ENCODE results near the gene CTDP1.

The CTDP1 gene

DNA sequence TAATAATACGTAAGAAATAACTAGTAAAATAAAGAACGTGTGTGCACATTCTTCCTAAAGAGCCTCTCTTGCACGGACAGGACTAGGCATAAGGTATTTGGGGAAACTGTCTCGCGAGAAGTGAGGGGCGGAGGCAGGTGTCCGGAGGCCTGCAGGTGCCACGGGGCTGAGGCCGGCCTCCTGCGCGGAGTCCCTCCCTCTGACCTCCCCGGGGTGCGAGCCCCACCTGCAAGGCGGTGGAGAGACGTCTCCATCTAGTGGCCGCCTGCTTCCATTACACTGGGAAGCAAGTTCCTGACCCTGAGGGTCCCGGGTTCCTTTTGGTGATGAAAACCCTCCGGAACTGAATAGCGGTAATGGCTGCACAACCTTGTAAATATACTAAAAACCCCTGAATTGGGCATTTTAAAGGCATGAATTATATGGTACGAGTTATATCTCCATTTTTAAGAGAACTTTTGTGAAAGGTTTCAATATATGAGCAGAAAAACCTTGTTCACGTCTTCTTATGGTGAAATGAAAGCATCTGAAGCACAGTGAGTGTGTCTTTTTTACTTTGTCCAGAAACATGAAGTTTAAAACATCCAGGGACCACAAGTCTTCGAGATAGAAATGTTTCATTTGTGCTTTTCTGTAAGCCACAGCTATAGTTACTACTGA is 35.5 kb upstream of the CTDP1 start:
- DNase-seq: peak in 4 of 5 donors; percentile 47 to 59 (median 49)

- DNase-seq: no peak
Observed at GRCh38 chr18:79644666-79645057, 34.9 kb upstream of the CTDP1 start.

DNA sequence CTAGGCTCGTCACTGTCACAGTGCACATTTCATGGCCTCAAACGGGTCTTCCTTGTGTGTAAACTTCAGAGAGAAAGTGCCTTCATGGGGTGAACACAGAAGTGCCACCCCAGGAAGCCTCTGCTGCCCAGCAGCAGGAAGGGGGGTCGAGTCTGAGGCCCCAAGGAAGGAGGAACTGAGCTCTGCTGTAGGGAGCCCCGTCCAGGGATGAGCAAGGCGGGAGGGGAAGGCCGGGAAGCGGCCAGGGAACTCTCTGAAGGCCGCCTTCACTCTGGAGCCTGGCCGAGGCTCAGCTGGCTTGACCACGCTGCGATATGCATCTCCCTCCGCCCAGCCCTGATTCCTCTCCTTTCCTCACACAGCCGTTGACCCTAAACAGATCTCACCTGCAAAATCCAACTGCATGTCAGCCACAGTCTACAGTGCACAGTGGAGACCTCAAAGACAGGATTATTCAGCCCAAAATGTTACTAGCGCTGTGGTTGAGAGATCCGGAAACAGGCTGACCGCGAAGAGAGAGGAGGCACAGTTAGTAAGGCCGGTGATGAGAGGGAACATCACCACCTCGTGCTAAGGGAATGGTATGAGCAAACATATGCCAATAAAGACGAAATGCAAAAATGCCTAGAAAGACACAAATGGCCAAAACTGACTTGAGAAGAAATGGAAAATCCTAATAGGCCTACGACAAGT is 34.2 kb upstream of the CTDP1 start:
- DNase-seq: no peak

DNA sequence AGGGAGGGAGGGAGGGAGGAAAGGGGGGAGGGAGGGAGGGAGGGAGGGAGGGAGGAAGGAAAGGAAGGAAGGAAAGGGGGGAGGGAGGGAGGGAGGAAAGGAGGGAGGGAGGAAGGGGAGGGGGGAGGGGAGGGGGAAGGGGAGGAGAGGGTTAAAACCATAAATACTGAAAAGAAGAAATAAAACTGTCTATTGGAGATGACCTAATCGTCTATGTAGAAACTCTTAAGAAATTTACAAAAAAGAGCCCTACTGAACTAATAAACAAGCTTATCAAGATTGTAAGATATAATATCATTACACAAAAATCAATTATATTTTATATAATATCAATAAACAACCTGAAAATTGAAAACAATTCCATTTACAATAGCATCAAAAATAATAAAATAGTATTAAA is 32.3 kb upstream of the CTDP1 start:
- DNase-seq: no peak

DNA sequence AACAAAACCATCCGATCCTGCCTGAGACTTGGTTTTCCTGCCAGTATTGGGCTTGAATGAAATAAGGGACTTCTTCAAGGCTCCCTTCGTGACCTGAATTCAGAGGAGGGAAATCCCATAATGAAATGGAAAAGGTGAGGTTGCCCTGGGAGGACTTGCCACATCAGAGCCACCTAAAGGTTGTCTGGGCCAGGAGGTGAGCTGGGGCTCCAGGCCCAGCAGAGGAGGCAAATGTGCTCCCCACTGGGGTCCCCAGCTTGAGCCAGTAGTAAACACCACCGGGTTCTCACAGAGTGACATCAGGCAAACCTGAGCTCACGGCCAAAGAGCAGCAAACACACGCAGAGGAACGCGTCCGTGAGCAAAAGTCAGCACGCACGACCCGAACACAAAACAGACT is 28.6 kb upstream of the CTDP1 start:
- DNase-seq: no peak

- DNase-seq: no peak
Observed at GRCh38 chr18:79657342-79657996, 22.1 kb upstream of the CTDP1 start.

- DNase-seq: no peak
Observed at GRCh38 chr18:79658366-79658765, 21.2 kb upstream of the CTDP1 start.

DNA sequence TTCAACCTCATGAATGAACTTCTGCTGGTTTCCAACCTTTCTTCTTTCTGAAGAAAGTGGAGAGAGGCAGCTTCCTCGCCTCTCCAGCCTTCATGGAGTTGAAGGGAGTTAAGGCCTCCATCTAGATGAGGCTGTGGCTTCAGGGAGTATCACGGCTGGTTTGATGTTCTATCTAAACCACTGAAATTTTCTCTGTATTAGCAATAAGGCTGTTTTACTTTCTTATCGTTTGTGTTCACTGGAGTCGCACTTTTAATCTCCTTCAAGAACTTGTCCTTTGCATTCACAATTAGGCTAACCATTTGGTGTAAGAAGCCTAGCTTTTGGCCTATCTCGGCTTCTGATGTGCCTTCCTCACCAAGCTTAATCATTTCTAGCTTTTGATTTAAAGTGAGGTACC is 19.9 kb upstream of the CTDP1 start:
- DNase-seq: no peak

DNA sequence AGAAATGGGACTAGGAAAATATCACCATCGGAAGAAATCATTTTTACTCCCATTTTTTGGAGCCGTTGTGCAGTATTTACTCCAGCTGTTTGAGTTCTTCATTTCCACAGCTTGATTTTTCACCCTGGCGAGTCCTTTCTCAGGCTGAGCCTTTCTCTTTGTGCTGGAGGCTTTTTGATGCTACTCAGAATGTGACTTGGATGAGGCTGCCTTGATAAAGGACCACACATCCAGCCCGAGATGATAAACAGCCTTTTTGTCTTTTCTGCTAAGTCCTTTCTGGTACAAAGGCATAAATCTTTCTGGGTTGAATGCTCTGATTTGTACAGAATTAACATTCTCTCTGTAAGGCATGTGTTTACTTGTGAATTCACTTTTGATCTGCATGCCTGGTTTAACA is 17.6 kb upstream of the CTDP1 start:
- DNase-seq: no peak

GRCh38 chr18:79662439-79662838 is 17.2 kb upstream of the CTDP1 start:
- no peak for DNase-seq

- no peak for DNase-seq
Observed at GRCh38 chr18:79664525-79665125, 15.0 kb upstream of the CTDP1 start.

DNA sequence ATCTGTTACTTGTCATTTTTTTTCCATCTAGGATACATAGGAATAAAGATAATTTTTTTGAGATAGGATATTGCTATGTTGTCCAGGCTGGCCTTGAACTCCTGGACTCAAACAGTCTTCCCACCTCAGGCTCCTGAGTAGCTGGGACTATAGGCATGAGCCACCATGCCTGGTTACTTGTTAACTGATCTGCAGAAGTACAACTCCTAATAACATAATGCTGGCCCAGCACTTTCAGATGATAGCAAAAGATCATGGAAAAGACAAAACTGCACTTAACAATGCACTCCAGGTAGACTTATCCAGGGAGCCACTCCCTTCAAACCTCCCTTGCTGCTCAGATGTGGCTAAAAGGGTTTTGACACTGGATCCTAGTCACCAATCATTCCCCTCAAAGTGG is 11.4 kb upstream of the CTDP1 start:
- no peak for DNase-seq

DNA sequence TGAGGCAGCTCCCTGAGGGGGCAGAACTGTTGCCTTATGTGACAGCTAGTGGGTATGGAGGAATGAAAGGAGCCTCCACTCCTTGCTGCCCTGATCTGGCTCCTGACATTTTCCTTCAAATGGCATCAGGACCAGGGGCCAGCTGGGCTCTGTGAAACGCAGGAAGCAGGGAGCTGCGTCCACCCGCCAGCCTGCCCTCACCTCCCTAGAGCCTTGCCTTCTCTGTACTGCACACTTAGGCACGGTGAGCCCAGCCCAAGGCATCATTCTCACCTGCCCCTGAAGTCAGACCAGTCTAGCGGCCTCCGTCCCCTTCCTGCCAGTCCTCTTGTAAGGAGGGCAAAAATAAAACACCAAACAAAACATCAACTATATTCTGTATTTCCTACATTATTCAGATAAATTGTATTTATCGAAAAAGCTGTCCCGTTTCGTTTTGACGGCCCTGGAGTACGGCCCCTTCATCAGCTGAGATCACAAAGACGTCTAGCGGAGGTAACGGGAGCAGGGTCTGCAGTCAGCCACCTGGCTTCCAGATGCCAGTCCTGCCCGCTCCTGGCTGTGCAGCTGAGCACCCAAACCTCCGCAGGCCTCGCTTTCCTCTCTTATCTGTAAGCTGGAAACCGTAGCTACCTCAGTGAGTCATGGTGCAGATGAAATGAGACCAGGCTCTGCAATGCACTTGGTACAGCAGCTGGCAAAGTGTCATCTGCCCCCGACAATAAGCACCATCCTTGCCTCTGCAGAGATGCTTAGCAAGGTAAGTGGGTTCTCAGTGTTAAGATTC is 6.9 kb upstream of the CTDP1 start:
- no peak for DNase-seq

DNA sequence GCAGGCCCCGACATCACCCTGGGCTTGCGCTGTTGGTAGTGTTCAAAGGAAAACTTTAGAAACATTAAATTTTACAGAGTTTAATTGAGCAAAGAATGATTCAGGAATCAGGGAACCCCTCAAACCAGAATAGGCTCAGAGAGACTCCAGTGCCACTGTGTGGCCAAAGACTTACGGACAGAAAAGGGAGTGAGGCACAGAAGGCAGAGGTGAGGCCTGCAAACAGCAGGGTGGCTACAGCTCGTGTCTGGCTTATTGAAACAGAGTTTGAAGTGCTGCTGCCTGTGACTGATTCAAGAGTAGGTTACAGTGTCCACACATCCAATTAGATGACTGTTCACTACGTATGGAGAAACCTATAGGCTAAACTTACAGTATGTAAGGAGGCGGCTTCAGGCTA is 2.4 kb upstream of the CTDP1 start:
- no peak for DNase-seq

- no peak for DNase-seq
Observed at GRCh38 chr18:79677840-79678239, 1.8 kb upstream of the CTDP1 start.

DNA sequence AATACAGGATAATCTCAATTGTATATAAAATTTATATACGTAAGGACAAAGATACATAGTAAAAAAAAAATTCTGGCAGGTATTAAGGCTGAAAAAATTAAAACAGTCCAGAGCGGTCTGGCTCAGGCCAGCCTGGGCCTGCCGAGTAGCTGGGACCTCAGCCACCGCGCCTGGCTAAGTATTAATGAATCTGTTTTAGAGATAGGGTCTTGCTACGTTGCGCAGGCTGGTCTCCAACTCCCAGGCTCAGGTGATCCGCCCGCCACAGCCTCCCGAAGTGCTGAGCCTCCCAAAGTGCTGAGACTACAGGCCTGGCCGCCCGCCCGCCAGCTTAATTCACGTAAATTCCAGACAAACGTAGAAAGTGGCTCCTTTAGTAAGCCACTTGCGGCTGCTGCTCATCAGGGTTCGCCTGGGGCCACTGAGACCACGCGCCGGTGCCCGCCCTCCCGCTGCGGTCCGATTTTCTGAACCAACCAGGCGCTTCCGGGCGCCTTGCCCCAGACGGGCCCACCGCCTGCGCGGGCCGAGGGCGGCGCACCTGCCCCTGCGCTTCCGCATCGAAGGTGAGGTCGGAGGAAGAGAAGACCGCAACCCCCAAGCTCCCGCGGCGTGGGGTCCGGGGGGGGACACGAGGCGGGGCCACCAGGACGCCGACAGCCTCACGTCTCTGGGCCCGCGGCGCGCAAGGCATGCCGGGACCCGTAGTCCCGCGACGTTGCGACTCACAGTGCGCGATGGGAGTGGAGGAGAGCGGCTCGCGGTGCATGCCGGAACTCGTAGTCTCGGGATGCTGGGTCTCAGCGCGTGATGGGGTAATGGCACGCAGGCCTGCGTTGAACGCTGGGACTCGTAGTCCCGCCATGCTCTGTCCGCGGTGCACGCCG is 695 bp upstream of the CTDP1 start:
- peak; percentile 97 to 99 (median 98) for DNase-seq

GRCh38 chr18:79680100-79680879 is 687 bp downstream of the CTDP1 start:
- peak in 2 of 5 donors; percentile 28 to 34 for DNase-seq

DNA sequence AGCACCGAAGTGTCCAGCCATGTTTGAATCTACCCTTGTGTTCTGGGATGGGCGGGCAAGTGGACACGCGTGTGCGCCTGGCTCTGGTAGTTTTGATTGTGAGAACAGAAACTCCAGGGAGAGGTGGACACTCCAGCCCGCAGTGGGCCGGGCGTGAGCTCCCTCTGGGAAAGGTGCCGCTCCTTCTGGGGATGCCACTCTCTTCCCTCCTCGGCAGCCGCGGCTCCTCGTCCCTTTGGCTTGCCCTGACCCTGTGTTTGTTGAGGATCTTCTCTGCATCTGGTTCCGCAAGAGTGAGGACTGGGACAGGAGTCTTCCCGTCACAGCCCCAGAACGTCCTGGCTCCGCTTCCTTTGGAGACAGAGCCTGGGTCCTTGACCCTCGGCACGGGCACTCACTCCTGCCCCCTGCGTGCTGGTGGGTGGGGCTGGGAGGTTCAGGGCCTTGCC is 1.3 kb downstream of the CTDP1 start:
- no peak for DNase-seq

DNA sequence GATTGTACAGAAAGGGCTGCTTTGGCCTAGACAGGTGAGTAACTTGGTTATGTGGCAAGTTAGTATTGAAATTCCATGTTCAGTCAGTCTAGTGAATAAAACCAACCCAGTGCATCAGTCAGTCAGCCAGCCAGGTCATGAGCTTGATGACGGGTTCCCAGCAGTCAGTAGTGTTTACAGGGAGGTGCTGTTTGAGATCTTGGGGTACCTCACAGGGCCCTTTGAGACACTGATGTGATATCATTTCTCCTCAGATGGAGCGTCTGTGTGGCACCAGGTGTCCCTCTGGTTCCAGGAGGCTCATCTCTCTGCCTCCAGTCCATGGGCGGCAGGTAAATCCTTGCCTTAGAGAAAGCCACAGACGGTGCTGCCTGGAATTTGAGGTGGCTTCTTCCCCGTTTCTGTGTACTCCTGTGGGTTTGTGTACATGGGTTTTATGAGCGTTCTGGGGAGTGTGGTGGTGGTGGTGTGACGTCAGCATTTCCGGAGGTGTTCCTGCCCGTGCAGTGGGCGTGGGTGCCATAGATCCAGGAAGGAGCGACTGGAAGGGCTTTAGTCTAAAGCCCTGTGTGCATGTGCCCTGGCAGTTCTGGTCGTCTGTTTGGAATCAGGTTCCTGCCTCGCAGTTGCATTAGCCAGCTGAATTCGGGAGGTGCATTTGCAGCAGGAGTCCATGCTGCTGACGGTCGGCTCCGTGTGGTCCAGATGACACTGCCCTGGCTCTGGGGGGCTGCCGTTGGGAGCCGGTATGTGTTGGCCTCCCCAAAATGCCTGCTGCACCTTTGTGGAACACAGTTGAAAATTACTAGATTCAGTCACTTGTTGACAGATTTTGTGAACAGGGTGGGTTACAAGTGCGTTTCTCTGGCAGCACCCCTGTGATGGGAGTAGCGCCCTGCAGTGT is 2.1 kb downstream of the CTDP1 start:
- DNase-seq: peak; percentile 46 to 81 (median 64)

DNA sequence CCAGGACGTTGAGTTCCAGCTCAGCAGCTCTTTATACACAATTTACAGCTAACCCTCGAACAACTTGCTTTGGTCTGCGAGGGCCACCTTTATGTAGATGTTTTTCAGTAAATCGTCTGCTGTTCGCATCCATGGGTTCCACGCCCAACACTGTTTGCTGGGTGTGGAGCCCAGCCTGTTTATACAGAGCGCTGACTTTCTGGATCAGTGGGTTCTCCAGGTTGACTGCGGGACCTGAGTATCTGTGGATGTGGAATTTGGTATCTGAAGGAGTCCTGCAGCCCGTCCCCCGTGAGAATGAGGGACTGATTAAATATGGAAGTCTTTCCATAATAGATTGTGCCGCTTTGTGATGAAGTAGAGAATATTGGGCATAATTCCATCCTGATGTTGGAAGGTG is 2.9 kb downstream of the CTDP1 start:
- DNase-seq: no peak
